Measurements from ENCODE around the gene RNF222.

The RNF222 gene

DNA sequence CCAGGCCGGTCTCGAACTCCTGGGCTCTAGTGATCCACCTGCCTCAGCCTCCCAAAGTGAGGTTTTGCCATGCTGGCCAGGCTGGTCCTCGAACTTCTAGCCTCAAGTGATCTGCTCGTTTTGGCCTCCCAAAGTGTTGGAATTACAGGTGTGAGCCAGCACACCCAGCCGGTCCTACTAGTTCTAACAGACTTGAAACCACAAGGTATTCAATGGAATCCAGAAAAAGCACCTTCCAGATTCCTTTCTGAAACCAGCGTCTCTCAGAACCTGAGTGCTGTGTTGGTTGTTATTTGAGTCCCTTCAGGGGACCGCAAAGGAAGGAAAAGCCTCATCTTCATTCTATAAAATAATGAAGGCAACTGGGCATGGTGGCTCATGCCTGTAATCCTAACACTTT, 25.2 kb downstream of the RNF222 start:
- Histone ChIP-seq H3K9ac (ENCODE audit: low read depth in 1 of 2, low read length in 2 of 2) (no peak overlapping the region), H3K36me3 (ENCODE audit: control insufficient read depth in 2 of 2, insufficient read depth in 2 of 2, low read length in 2 of 2) (peaks cover 12 to 17% of the 10 kb centered on the region in 2 donors), H3K9me3 (ENCODE audit: control insufficient read depth in 2 of 2, low read length in 2 of 2) (no peaks in the 10 kb centered on the region), H3K4me3 (ENCODE audit: low read length in 2 of 2) (no peak overlapping the region), H3K27ac (ENCODE audit: low read depth in 2 of 2, low read length in 2 of 2) (no peak overlapping the region), H3K27me3 (ENCODE audit: control insufficient read depth in 2 of 2, insufficient read depth in 2 of 2, low read length in 2 of 2) (no peaks in the 10 kb centered on the region), H3K4me1 (ENCODE audit: control insufficient read depth in 2 of 2, insufficient read depth in 2 of 2, low read length in 2 of 2) (peaks cover 12 to 17% of the 10 kb centered on the region in 2 donors)

DNA sequence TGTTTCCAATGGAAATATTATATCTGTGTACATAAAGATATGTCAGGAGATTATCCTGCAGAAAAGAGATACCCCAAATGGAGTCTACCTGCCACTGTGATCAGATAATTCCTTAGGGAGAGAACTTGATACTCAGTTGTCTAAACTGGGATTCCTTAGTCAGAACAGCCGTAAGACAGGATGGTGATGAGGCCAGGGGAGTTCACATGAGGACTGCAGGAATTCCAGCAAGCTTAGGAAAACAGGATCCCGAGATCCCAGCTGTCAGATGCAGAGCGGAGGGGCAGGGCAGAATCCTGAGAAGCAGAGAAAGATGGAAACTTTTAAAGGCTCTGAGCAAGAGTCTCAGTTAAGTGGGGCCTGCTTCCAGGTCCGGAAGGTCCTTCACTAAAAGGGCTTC, 25.8 kb downstream of the RNF222 start:
- Histone ChIP-seq H3K4me1 (ENCODE audit: control insufficient read depth in 2 of 2, insufficient read depth in 2 of 2, low read length in 2 of 2) (peaks cover 9 to 15% of the 10 kb centered on the region in 2 donors), H3K9me3 (ENCODE audit: control insufficient read depth in 2 of 2, low read length in 2 of 2) (no peaks in the 10 kb centered on the region), H3K36me3 (ENCODE audit: control insufficient read depth in 2 of 2, insufficient read depth in 2 of 2, low read length in 2 of 2) (peaks cover 12% of the 10 kb centered on the region in 2 donors), H3K9ac (ENCODE audit: low read depth in 1 of 2, low read length in 2 of 2) (no peak overlapping the region), H3K4me3 (ENCODE audit: low read length in 2 of 2) (no peak overlapping the region), H3K27me3 (ENCODE audit: control insufficient read depth in 2 of 2, insufficient read depth in 2 of 2, low read length in 2 of 2) (no peaks in the 10 kb centered on the region), H3K27ac (ENCODE audit: low read depth in 2 of 2, low read length in 2 of 2) (no peak overlapping the region)

DNA sequence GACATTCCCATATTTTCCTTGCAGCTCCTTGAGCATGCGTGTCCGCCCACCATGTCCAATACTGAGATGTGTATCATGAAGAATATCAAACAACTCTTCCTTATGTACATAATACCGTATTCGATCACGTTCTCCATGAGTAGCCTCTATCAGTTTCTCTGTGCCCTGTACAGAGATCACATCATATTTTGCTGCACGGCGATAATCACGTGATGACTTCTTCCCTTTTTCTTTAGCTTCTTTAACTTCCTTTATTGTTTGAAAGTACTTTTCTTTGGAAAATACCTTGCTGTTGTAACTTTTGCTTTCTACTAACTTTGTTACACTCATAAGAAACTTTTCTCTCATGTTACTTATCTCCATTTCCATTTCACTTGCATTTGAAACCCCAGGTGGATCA, 27.7 kb downstream of the RNF222 start:
- Histone ChIP-seq H3K4me3 (ENCODE audit: low read length in 2 of 2) (no peak overlapping the region), H3K4me1 (ENCODE audit: control insufficient read depth in 2 of 2, insufficient read depth in 2 of 2, low read length in 2 of 2) (no peaks in the 10 kb centered on the region), H3K9me3 (ENCODE audit: control insufficient read depth in 2 of 2, low read length in 2 of 2) (no peaks in the 10 kb centered on the region), H3K27ac (ENCODE audit: low read depth in 2 of 2, low read length in 2 of 2) (no peak overlapping the region), H3K27me3 (ENCODE audit: control insufficient read depth in 2 of 2, insufficient read depth in 2 of 2, low read length in 2 of 2) (no peaks in the 10 kb centered on the region), H3K9ac (ENCODE audit: low read depth in 1 of 2, low read length in 2 of 2) (no peak overlapping the region), H3K36me3 (ENCODE audit: control insufficient read depth in 2 of 2, insufficient read depth in 2 of 2, low read length in 2 of 2) (peaks cover 12% of the 10 kb centered on the region in 2 donors)

DNA sequence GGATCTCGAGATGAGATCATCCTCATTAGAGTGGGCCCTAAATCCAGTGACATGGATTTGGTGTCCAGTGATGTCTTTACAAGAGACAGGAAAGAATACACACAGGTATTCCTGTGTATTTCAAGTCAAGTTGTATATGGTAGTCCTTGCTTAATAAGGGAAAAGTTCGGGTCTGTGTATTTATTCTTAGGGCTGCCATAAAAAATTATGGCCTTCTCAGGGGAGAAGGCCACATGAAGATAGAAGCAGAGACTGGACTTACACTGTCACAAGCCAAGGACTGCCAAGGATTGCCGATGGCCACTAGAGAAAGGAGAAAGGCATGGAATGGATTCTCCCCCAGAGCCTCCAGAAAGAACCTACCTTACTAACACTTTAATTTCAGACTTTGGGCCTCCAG, 29.4 kb downstream of the RNF222 start:
- Histone ChIP-seq H3K9ac (ENCODE audit: low read depth in 1 of 2, low read length in 2 of 2) (no peak overlapping the region), H3K27ac (ENCODE audit: low read depth in 2 of 2, low read length in 2 of 2) (no peak overlapping the region)

DNA sequence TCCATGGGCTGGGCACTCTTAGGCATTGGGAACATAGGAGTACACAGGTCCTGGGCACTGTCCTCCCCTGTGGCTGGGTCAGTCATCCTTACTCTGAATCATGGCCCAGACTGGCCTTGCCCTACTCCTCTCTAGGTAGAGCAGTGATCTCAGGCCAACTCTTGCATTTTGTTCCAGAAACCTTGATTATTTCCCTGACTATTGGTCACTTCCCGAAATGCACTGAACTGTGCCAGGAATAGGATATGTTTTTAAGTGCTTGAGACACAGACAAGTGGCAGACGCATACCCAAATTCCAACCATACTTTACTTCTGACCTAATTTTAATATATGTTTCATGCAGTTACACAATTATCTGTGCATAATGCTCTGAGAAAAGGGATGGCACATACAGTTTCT, 31.4 kb downstream of the RNF222 start:
- Histone ChIP-seq H3K4me3 (ENCODE audit: low read length in 2 of 2) (no peak overlapping the region), H3K36me3 (ENCODE audit: control insufficient read depth in 2 of 2, insufficient read depth in 2 of 2, low read length in 2 of 2) (peaks cover 9 to 15% of the 10 kb centered on the region in 2 donors), H3K4me1 (ENCODE audit: control insufficient read depth in 2 of 2, insufficient read depth in 2 of 2, low read length in 2 of 2) (no peaks in the 10 kb centered on the region), H3K9ac (ENCODE audit: low read depth in 1 of 2, low read length in 2 of 2) (no peak overlapping the region), H3K27me3 (ENCODE audit: control insufficient read depth in 2 of 2, insufficient read depth in 2 of 2, low read length in 2 of 2) (no peaks in the 10 kb centered on the region), H3K9me3 (ENCODE audit: control insufficient read depth in 2 of 2, low read length in 2 of 2) (no peaks in the 10 kb centered on the region), H3K27ac (ENCODE audit: low read depth in 2 of 2, low read length in 2 of 2) (no peak overlapping the region)

More for the DNA sequence above, 29.4 kb downstream of the RNF222 start:
- Histone ChIP-seq H3K4me1 (ENCODE audit: control insufficient read depth in 2 of 2, insufficient read depth in 2 of 2, low read length in 2 of 2) (no peaks in the 10 kb centered on the region), H3K36me3 (ENCODE audit: control insufficient read depth in 2 of 2, insufficient read depth in 2 of 2, low read length in 2 of 2) (peaks cover 12 to 15% of the 10 kb centered on the region in 2 donors), H3K4me3 (ENCODE audit: low read length in 2 of 2) (no peak overlapping the region), H3K9me3 (ENCODE audit: control insufficient read depth in 2 of 2, low read length in 2 of 2) (no peaks in the 10 kb centered on the region), H3K27me3 (ENCODE audit: control insufficient read depth in 2 of 2, insufficient read depth in 2 of 2, low read length in 2 of 2) (no peaks in the 10 kb centered on the region)

DNA sequence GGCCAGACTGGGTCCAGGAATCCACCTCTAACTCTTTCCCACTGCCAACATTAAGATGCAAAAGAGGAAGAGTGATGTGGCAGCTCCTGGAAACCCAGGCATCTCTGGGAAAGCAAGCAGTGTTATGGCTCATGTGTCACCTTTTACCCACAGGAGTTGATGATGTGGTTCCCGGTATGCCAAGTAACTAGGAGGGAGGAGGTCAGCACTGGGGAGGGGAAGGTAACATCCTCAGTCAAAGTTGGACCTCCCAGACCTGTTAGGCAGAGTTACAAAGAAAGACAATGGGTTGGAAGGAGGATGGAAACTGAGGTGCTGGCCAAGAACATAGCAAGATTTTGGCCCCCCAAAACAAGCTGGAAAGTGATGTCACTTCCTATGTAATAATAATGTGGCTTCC, 32.5 kb downstream of the RNF222 start:
- peaks cover 9 to 15% of the 10 kb centered on the region in 2 donors for H3K36me3 ChIP-seq (ENCODE audit: control insufficient read depth in 2 of 2, insufficient read depth in 2 of 2, low read length in 2 of 2)
- no peak overlapping the region for H3K4me3 ChIP-seq (ENCODE audit: low read length in 2 of 2)
- H3K9me3 ChIP-seq (ENCODE audit: control insufficient read depth in 2 of 2, low read length in 2 of 2): no peaks in the 10 kb centered on the region
- H3K27ac ChIP-seq (ENCODE audit: low read depth in 2 of 2, low read length in 2 of 2): no peak overlapping the region
- no peak overlapping the region for H3K9ac ChIP-seq (ENCODE audit: low read depth in 1 of 2, low read length in 2 of 2)
- no peaks in the 10 kb centered on the region for H3K27me3 ChIP-seq (ENCODE audit: control insufficient read depth in 2 of 2, insufficient read depth in 2 of 2, low read length in 2 of 2)
- no peaks in the 10 kb centered on the region for H3K4me1 ChIP-seq (ENCODE audit: control insufficient read depth in 2 of 2, insufficient read depth in 2 of 2, low read length in 2 of 2)

DNA sequence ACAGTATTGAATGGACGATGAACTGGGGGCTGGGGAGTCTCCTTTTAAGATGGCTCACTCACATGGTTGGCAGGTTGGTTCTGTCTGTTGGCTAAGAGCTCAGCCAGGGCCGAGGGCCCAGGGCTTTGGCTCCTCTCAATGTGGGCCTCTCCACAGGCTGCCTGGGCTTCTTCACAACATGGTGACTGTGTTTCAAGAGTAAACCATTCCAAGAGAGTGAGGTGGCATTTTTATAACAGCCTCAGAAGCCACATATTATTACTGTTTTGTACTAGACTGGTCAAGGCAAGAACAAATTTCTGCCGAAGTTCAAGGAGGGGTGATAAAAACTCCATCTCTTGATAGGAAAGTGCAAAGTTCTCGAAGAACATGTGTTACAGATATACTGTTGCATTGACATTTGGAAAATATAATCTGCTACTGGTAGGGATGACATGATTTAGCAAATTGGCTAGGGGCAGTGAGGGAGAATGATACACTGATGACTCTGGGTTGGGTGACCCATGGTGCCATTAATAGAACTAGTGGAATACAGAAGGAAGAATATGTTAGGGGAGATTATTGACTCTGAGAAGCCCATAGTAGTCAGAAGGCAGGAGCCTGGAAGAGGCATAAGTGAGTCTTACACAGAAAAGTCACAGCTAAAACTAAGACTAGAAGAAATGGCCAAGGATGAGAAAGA, 34.8 kb downstream of the RNF222 start:
- Histone ChIP-seq H3K27me3 (ENCODE audit: control insufficient read depth in 2 of 2, insufficient read depth in 2 of 2, low read length in 2 of 2) (no peaks in the 10 kb centered on the region), H3K27ac (ENCODE audit: low read depth in 2 of 2, low read length in 2 of 2) (no peak overlapping the region), H3K9ac (ENCODE audit: low read depth in 1 of 2, low read length in 2 of 2) (no peak overlapping the region), H3K4me3 (ENCODE audit: low read length in 2 of 2) (no peak overlapping the region), H3K4me1 (ENCODE audit: control insufficient read depth in 2 of 2, insufficient read depth in 2 of 2, low read length in 2 of 2) (no peaks in the 10 kb centered on the region), H3K9me3 (ENCODE audit: control insufficient read depth in 2 of 2, low read length in 2 of 2) (no peaks in the 10 kb centered on the region), H3K36me3 (ENCODE audit: control insufficient read depth in 2 of 2, insufficient read depth in 2 of 2, low read length in 2 of 2) (peaks cover 0 to 3% of the 10 kb centered on the region in 2 donors)

DNA sequence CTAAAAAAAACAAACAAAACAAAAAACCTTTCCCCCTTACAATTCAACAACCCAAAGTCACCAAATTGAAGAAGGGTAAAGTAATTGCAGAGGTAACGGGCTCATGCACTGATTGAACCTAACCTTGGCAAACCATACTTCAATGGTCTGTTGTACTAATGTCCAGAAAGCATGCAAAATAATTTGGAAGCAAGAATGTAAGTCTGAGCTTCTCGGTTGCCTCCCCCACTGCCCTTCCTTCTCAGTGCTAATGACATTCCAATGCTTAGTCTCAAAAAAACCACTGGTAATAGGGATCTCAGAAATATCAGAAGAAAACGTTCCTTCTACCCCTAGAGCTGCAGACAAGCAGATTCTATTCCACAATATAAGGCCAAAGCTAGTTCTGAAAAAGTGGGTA, 36.9 kb downstream of the RNF222 start:
- H3K4me1 ChIP-seq (ENCODE audit: control insufficient read depth in 2 of 2, insufficient read depth in 2 of 2, low read length in 2 of 2): no peaks in the 10 kb centered on the region
- H3K27me3 ChIP-seq (ENCODE audit: control insufficient read depth in 2 of 2, insufficient read depth in 2 of 2, low read length in 2 of 2): no peaks in the 10 kb centered on the region
- H3K9me3 ChIP-seq (ENCODE audit: control insufficient read depth in 2 of 2, low read length in 2 of 2): no peaks in the 10 kb centered on the region
- no peak overlapping the region for H3K4me3 ChIP-seq (ENCODE audit: low read length in 2 of 2)
- H3K27ac ChIP-seq (ENCODE audit: low read depth in 2 of 2, low read length in 2 of 2): no peak overlapping the region
- peaks cover 0 to 3% of the 10 kb centered on the region in 2 donors for H3K36me3 ChIP-seq (ENCODE audit: control insufficient read depth in 2 of 2, insufficient read depth in 2 of 2, low read length in 2 of 2)
- H3K9ac ChIP-seq (ENCODE audit: low read depth in 1 of 2, low read length in 2 of 2): no peak overlapping the region

DNA sequence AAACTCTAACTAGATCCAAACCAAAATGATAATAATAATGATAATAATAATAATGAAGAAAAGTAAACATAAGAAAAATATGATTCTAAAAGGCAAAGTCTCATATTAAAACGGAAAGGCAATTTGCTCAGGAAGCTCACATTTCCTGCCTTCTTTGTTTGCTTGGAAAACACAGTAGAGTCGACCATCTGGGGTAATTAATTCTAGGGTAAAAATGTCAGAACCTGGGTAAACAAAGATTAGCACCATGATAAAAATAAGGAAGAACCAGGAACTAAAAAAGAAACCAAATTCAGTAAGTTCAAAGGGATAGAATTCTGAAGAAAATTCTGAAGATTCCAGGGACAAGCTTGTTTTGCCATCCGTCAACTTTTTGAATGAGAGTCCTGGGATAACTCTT, 37.4 kb downstream of the RNF222 start:
- Histone ChIP-seq H3K36me3 (ENCODE audit: control insufficient read depth in 2 of 2, insufficient read depth in 2 of 2, low read length in 2 of 2) (peaks cover 0 to 3% of the 10 kb centered on the region in 2 donors), H3K27me3 (ENCODE audit: control insufficient read depth in 2 of 2, insufficient read depth in 2 of 2, low read length in 2 of 2) (no peaks in the 10 kb centered on the region), H3K4me3 (ENCODE audit: low read length in 2 of 2) (no peak overlapping the region), H3K9ac (ENCODE audit: low read depth in 1 of 2, low read length in 2 of 2) (no peak overlapping the region), H3K27ac (ENCODE audit: low read depth in 2 of 2, low read length in 2 of 2) (no peak overlapping the region), H3K9me3 (ENCODE audit: control insufficient read depth in 2 of 2, low read length in 2 of 2) (no peaks in the 10 kb centered on the region), H3K4me1 (ENCODE audit: control insufficient read depth in 2 of 2, insufficient read depth in 2 of 2, low read length in 2 of 2) (no peaks in the 10 kb centered on the region)

DNA sequence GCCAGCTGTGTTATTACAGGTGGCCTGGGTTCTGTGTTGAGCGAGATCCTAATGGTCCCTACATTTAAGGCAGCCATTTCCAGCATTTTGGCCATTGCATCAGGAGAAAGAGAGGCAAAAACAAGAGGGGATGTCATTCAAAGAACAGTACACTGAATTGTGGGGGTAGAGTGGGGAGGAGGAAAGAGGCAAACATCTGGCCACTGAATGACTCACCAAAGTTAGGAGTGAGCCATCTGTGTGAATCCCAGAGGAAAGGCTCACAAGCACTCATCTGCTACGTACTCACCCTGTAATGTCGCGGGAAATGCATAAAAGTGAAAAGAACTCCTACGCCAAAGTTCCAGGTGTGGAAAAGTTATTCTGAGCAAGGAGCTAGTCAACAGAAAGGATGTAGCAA, 37.9 kb downstream of the RNF222 start:
- no peak overlapping the region for H3K9ac ChIP-seq (ENCODE audit: low read depth in 1 of 2, low read length in 2 of 2)
- H3K9me3 ChIP-seq (ENCODE audit: control insufficient read depth in 2 of 2, low read length in 2 of 2): no peaks in the 10 kb centered on the region
- H3K27me3 ChIP-seq (ENCODE audit: control insufficient read depth in 2 of 2, insufficient read depth in 2 of 2, low read length in 2 of 2): no peaks in the 10 kb centered on the region
- no peak overlapping the region for H3K4me3 ChIP-seq (ENCODE audit: low read length in 2 of 2)
- H3K36me3 ChIP-seq (ENCODE audit: control insufficient read depth in 2 of 2, insufficient read depth in 2 of 2, low read length in 2 of 2): peaks cover 0 to 3% of the 10 kb centered on the region in 2 donors
- H3K27ac ChIP-seq (ENCODE audit: low read depth in 2 of 2, low read length in 2 of 2): no peak overlapping the region
- no peaks in the 10 kb centered on the region for H3K4me1 ChIP-seq (ENCODE audit: control insufficient read depth in 2 of 2, insufficient read depth in 2 of 2, low read length in 2 of 2)

Measured in mucosa of rectum (tissue), 2 donors.